ENCODE measurements around the gene TCF3.
A peak's percentile ranks its signal among the peaks of the same experiment; 100 is the strongest.

TCF3 gene

GRCh38 chr19:1587872-1588271 lies 64.5 kb downstream of the TCF3 start:
- no peak for DNase-seq (ENCODE audit: low read depth in 4 of 4, low spot score in 1 of 4)

GRCh38 chr19:1585243-1585580 lies 67.2 kb downstream of the TCF3 start:
- DNase-seq (ENCODE audit: low read depth in 4 of 4, low spot score in 1 of 4) = no peak

DNA sequence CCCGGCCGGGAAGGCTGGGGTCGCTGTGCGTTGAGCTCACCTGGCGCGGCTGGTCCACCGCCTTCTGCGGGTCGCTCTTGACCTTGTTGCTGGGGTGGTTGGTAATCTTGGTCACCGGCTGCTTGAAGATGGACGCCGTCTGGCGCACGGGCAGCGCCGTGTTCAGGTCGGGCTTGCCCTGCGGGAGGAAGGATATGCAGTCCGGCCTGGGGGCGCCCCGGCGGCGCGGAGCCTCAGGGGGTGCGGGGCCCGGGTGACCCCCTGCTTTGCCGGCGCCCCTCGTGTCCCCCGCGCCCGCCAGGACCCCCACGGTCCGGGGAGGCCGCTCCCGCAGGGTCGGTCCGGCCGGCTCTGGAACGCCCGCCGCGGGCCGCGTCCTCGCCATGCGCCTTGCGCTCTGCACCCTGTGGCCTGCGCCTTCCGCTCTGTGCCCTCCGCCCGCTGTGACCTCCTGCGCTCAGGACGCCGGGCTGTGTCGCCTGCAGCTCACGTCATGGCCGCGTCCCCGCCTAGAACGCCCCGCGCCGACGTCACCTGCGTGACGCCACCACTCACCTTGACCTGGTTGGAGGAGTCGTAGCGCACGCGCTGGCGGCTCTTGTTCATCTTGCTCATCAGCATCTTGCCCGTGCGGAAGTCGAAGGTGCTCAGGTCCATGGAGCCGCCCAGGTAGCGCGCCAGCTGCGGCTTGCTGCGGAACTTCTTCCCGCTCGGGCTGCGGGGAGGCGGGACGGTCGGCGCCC lies 67.7 kb downstream of the TCF3 start:
- no peak for DNase-seq (ENCODE audit: low read depth in 4 of 4, low spot score in 1 of 4)

- no peak for DNase-seq (ENCODE audit: low read depth in 4 of 4, low spot score in 1 of 4)
Measured at GRCh38 chr19:1582201-1582600, 70.2 kb downstream of the TCF3 start.

GRCh38 chr19:1580957-1581356 lies 71.5 kb downstream of the TCF3 start:
- no peak for DNase-seq (ENCODE audit: low read depth in 4 of 4, low spot score in 1 of 4)

GRCh38 chr19:1580382-1580781 lies 72.0 kb downstream of the TCF3 start:
- DNase-seq (ENCODE audit: low read depth in 4 of 4, low spot score in 1 of 4) = no peak

DNA sequence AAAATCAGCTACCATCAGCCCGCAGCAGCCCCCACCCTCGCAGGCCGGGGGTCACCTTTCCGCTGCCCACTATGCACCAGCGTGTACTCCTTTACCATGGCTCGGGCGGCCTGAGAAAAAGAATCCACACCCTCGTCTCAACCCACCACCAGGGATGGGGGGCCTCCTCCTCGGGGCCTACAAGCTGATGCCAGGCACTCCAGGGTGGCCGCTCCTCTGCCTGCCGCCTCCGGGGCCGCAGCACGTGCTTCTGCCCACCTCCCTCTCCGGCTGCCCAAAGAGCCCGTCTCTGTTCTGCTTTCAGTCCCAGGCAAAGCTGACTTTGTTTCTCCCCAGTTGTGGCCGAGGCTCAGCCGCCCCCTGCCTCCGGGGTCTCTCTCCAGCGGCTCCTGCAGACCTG lies 73.2 kb downstream of the TCF3 start:
- no peak for DNase-seq (ENCODE audit: low read depth in 4 of 4, low spot score in 1 of 4)

DNA sequence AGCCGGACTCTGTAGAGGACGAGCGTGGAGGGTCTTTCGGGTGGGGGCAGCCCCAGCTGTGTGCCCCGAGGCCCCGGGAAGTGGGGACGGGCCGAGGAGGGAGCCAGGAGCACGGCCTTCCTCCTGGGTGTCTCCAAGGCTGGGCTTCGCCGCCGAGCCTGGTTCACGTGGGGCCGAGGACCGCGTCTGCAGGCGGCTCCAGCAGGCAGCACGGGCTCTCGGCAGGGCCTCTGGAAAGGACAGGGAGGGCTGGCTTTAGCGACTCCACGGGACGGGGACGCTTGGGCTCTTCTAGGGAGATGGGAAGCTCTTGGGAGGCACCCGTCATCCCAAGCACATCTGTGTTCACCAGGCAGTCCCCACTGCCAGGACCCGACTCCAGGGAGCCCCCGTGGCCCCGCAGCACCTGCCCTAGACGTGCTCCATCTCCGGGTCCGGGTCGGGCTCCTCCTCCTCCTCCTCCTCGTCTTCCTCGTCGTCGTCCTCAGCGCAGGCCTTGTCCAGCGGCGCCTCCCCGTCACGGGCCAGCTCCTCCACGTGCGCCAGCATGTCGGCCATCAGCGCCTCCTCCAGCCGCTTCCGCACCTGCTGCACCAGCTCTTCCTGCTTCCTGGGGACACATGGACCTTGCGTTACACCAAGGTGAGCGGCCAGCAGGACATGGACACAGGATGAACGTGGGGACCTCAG lies 74.3 kb downstream of the TCF3 start:
- no peak for DNase-seq (ENCODE audit: low read depth in 4 of 4, low spot score in 1 of 4)

DNA sequence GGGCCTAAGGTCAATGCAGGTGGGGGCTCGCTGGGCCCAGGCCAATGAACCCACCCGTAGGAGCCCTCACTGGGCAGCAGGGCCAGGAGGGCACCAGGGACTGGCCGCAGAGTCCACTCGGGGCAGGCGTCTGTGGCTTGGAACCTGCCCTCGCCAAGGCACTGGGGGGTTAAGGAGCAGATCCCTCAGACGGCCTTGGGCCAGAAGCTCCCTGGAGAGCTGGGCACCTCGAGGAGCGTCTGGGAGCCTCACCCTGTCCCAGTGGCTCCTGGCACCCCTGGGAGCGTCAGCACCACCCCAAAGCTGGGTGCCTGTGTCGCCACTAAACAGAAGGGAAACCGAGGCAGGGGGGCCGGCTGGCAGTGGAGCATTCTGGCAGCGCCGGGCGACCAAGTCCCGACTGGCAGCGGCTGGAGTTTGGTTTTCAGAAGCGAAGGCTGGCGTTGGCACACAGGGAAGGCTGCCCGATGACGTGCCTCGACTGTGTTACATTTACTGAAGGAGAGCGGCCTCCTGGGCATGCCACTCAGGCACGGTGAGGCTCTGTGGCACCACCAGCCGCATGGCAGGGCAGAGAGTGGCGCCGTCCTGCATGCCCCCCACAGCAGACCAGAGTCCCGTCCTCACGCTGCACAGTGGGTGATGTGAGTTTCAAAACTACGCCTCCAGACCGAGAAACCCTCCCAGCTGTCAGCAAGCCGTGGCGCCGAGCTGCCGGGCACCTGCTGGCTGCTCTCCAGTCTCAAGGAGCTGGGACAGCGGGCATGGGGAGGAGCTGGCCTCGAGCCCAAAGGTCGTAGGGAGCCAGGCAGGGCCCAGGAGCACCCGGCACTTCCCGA lies 75.1 kb downstream of the TCF3 start:
- DNase-seq (ENCODE audit: low read depth in 4 of 4, low spot score in 1 of 4) = no peak

GRCh38 chr19:1576242-1577089 lies 75.9 kb downstream of the TCF3 start:
- no peak for DNase-seq (ENCODE audit: low read depth in 4 of 4, low spot score in 1 of 4)

DNA sequence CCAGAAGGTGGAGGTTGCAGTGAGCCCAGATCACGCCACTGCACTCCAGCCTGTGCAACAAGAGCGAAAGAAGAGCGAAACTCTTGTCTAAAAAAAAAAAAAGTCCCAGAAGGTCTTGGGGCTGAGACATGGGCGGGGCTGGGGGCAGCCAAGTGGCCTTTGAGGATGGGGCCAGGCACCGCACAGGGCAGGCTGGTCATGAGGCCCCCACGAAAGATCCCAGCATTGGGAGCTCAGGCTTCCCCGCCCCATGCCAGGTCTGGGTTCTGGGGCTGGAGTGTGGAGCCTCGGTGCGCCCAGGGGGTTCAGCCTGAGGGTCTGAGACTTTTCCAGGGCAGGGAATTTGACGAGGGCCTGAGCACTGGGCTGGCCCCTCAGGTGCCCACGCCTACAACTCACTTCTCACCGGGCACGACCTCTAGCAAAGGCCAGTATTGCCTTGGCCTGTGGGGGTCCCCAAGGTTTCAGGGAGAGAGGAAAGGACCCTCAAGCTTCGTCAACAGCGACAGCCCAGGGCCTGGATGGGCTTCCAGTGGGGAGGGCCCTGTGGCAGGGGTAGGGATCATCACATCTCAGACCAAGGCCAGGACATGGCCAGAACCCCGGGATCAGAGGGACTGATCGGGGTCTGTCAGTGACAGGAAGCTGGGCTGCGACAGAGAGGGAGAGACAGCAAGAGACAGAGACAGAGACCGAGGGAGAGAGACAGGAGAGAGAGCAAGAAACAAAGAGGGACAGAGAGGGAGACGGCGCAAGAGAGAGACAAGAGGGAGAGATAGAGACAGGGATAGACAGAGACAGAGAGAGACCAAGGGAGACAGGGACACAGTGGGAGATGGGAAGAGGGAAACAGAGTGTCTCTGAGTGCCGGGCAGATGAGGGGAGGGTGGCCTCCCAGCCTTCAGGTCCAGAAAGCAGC lies 76.8 kb downstream of the TCF3 start:
- DNase-seq (ENCODE audit: low read depth in 4 of 4, low spot score in 1 of 4) = no peak

DNA sequence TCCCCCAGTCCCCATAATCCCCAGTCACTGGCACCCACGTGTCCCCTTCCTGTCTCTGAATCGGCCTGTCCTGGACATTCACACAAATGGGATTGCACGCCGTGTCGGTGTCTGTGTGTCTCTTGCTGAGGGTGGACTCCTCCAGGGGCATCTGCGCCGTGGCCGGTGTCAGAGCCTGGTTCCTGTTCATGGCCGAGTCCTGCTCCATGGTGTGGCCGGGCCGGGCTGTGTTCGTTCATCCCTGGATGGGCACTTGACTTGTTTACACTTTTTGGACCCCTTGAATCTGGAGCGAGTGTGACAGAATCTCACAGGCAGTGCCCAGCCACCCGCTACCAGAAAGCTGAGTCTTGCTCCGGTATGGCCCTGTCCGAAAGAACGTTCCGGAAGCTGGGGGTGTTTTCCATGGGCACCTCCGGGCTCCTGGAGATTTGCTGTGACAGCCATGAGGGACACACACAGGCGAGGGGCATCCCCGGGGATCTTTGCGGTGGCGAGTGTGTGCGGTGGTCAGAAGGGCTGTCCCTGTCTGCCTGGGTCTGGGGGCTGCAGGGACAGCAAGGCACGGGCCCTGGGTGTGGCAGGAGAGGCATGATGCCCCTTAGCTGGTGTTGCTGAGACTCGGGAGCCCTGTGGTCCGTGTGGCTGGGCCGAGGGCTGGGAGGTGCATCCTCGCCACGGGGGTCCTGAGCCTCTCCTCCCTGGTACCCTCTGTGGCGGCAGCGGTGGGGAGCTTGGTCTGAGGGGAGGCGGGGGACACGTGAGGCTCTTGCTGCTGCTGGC lies 77.9 kb downstream of the TCF3 start:
- no peak for DNase-seq (ENCODE audit: low read depth in 4 of 4, low spot score in 1 of 4)

- DNase-seq (ENCODE audit: low read depth in 4 of 4, low spot score in 1 of 4) = no peak
Measured at GRCh38 chr19:1572795-1573194, 79.6 kb downstream of the TCF3 start.

DNA sequence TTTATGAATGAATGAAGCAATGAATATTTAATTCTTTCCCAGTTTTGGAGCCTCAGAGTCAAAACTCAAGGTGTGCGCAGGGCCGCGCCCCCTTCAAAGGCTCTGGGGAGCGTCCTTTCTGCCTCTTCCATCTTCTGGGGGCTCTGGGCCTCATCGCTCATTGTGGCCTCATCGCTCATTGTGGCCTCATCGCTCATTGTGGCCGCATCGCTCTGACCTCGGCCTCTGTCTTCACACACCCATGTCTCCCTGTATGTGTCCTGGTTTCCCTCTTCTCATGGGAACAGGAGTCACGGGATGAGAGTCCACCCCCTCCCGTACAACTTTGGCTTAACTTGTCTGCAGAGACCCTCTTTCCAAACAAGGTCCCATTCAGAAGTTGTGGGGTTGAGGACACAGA lies 81.1 kb downstream of the TCF3 start:
- DNase-seq (ENCODE audit: low read depth in 4 of 4, low spot score in 1 of 4) = no peak

DNA sequence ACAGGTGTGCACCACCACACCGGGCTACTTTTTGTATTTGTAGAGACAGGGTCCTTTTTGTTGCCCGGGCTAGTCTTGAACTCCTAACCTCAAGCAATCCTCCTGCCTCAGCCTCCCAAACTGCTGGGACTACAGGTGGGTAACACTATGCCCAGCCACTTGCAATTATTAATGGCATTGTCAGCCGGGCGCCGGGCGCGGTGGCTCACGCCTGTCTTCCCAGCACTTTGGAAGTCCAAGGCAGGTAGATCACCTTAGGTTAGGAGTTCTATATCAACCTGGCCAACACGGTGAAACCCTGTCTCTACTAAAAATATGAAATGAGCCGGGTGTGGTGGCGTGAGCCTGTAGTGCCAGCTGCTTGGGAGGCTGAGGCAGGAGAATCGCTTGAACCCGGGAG lies 81.6 kb downstream of the TCF3 start:
- DNase-seq (ENCODE audit: low read depth in 4 of 4, low spot score in 1 of 4) = no peak

GRCh38 chr19:1569997-1570396 lies 82.4 kb downstream of the TCF3 start:
- DNase-seq (ENCODE audit: low read depth in 4 of 4, low spot score in 1 of 4) = no peak

- DNase-seq (ENCODE audit: low read depth in 4 of 4, low spot score in 1 of 4) = peak; percentile 60 to 82 (median 74)
Measured at GRCh38 chr19:1568320-1569019, 83.9 kb downstream of the TCF3 start, which contains the start of gene MEX3D. Gene MEX3D (minus strand): TSS chr19:1568325. CDS start chr19:1568058, 267 bp downstream.

DNA sequence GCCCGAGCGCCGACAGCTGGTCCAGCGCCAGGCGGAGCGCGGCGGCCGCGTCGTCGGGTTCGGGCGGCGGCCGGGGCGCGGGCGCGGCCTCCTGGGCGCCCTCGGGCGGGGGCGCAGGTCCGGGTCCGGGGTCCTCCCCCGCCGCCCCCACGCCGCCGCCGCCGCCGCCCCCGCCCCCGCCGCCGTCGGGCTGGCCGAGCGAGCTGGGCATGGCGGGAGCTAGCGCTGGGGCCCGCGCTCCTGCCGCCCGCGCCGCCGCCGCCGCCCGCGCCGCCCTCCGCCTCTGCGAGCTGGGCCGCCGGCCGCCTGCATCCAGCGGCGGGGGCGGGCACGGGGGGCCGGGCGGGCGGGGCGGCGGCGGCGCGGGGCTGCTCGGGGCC lies 84.6 kb downstream of the TCF3 start:
- DNase-seq (ENCODE audit: low read depth in 4 of 4, low spot score in 1 of 4) = no peak
